Stomach smooth muscle (tissue), 2 donors: Measurements from ENCODE around the gene HHATL.

Experiments
- H3K27ac ChIP-seq: one replicate; pipeline ENCODE4 v1.7.0; 2013; ENCODE audit warnings: mild to moderate bottlenecking, low read length, inconsistent platforms
- H3K27me3 ChIP-seq, 2 donors: one replicate each; pipeline ENCODE4 v1.7.0; 2013; ENCODE audit warnings: low read length in 2 of 2; ENCODE audit not compliant: insufficient read depth in 2 of 2, control insufficient read depth in 1 of 2
- H3K36me3 ChIP-seq, 2 donors: one replicate each; pipeline ENCODE4 v1.7.0; 2013; ENCODE audit warnings: low read length in 2 of 2; ENCODE audit not compliant: control insufficient read depth in 2 of 2, insufficient read depth in 2 of 2
- H3K4me1 ChIP-seq: one replicate; pipeline ENCODE4 v1.7.0; 2013; ENCODE audit warnings: low read length; ENCODE audit not compliant: control insufficient read depth, insufficient read depth
- H3K4me3 ChIP-seq, 2 donors: one replicate each; pipeline ENCODE4 v1.7.0; 2013; ENCODE audit warnings: low read length in 2 of 2
- H3K9ac ChIP-seq, 2 donors: one replicate each; pipeline ENCODE4 v1.7.0; 2013; ENCODE audit warnings: low read length in 2 of 2, mild to moderate bottlenecking in 1 of 2
- H3K9me3 ChIP-seq, 2 donors: one replicate each; pipeline ENCODE4 v1.7.0; 2013; ENCODE audit warnings: low read length in 2 of 2; ENCODE audit not compliant: control insufficient read depth in 2 of 2
- donor health status: healthy.
- donor health status: Pancreatic carcinoma.

Gene HHATL

DNA sequence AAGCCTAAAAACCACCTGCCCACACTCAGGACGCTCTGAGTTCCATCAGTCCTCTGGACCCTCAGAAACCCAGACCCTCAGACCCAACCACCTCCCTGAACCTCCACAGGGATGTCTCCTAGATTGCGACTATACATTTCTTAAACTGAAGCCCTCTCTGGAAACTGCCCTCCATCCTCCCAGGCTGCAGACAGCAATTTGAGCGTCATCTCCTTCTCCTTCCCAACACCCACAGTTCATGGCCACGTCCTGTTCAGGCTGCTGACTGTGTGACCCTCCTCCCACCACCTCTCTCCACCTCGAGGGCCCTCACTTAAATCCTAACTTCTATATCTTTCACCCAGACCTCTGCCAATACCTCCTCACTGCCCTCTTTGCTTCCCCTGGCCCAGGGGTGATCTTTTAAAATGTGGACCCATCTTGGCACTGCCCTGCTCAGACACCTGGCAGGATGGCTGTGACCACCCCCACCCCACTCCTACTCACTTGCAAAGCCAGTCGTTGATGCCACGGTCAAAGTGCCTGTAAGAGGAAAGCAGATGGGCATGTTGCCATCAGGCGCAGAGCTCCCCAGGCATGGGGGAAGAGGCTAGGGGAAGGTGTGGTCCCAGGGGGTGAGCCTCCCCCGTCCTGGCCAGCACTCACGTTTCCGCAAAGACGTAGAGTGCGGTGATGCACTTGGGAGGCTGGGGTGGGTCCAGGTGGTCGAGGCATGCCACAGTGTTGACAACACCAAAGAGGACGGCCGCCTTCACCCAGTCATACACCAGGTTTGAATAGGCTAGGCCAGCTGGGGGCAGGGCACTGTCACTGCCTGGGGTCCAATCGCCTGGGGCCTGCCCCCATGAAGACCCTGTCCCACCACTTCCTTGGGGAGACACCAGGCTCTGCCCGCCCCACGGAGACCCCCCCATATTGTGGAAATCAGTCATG is 6.0 kb downstream of the HHATL start:
- peaks cover 0 to 1% of the 10 kb centered on the region in 2 donors for H3K27me3 ChIP-seq
- H3K4me1 ChIP-seq, result no peaks in the 10 kb centered on the region
- no peak overlapping the region for H3K4me3 ChIP-seq
- no peaks in the 10 kb centered on the region for H3K9me3 ChIP-seq
- H3K9ac ChIP-seq, result no peak overlapping the region
- no peaks in the 10 kb centered on the region for H3K36me3 ChIP-seq
- H3K27ac ChIP-seq, result no peak overlapping the region

DNA sequence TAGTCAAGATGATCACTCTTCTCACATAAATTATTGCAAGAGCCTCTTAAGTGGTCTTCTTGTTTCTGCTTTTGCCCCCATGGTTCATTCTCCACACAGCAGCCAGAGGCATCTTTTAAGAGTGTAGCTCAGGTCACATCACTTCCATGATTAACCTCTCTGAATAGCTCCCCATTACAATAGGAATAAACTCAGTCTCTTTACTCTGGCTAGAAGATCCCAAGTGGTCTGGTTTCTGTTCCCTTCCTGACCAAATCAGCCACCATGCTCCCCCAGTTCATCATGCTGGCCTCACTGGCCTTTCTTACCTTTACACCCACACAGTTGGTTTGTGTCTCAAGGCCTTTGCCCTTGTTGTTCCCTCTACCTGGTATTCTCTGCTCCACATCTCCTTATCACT is 8.2 kb downstream of the HHATL start:
- Histone ChIP-seq H3K4me3 (no peak overlapping the region), H3K36me3 (no peaks in the 10 kb centered on the region), H3K9ac (no peak overlapping the region), H3K27ac (no peak overlapping the region), H3K4me1 (no peaks in the 10 kb centered on the region), H3K27me3 (no peaks in the 10 kb centered on the region), H3K9me3 (no peaks in the 10 kb centered on the region)

DNA sequence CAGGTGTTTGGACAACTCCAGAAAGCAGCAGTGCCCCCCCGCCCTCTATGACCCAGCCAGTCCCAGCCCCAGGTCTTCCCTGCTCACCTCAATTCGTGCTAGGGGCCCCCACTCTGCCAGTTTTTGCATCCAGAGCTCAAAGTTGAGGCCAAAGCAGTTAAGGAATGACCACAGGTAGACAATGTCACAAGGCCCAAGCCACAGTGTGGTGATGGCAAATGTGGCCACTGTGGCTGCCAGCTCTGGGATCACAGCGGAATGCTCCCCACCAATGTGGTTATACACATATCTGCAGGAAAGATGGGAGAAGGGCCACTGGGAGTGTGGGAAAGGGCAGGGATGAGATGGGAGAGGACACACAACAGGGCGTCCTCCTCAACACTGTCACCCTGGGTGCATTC is 9.1 kb downstream of the HHATL start:
- Histone ChIP-seq H3K27me3 (no peaks in the 10 kb centered on the region), H3K36me3 (no peaks in the 10 kb centered on the region), H3K9ac (no peak overlapping the region), H3K4me3 (no peak overlapping the region), H3K27ac (no peak overlapping the region), H3K4me1 (no peaks in the 10 kb centered on the region), H3K9me3 (no peaks in the 10 kb centered on the region)

GRCh38 chr3:42692667-42693529 is 9.7 kb downstream of the HHATL start:
- no peaks in the 10 kb centered on the region for H3K36me3 ChIP-seq
- H3K4me1 ChIP-seq, result no peaks in the 10 kb centered on the region
- no peak overlapping the region for H3K27ac ChIP-seq
- no peak overlapping the region for H3K4me3 ChIP-seq
- H3K27me3 ChIP-seq, result no peaks in the 10 kb centered on the region
- H3K9ac ChIP-seq, result no peak overlapping the region
- no peaks in the 10 kb centered on the region for H3K9me3 ChIP-seq

DNA sequence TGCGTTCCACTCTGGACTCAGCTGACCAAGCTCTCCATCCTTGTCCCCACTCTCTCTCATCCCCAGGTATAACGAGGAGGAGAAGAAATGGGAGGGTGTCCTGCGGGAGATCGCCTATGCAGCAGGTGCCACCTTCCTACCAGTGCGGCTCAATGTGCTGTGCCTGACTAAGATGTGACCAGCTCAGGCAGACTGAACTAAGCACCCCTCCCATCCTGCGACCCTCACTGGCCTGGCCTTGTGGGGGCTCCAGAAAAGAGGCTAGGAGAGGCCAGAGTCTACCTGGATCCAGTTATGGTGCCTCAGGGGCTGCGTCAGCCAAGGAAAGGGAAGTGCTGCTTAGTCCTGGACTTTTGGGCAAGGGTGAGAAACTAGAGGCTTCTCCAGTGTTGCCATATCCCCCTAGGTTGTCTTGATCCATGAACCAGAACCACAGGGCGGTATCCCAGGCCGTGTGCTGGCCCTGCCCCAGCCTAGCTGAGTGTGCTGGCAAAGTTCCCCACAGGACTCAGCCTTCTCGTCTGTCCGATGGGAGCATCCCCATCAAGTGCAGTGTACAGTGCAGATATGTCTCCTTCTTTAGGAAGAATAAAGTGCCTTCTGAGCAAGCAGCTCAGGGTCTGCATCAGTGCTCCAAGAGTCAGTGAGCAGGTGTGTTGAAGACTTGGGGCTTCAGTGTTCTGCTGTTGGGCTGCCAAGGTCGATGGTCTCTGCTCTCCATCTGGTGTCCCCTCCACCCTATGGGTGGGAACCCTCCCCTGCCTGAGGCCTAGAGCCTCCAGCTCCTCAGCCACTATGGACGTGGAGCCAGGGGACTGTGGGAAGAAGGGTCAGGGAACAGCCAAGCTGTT is 10.6 kb downstream of the HHATL start:
- Histone ChIP-seq H3K27me3 (no peaks in the 10 kb centered on the region), H3K4me3 (no peak overlapping the region), H3K9me3 (no peaks in the 10 kb centered on the region), H3K36me3 (no peaks in the 10 kb centered on the region), H3K27ac (no peak overlapping the region), H3K9ac (no peak overlapping the region), H3K4me1 (no peaks in the 10 kb centered on the region)

GRCh38 chr3:42690766-42691680 is 11.6 kb downstream of the HHATL start:
- no peak overlapping the region for H3K4me3 ChIP-seq
- H3K27ac ChIP-seq, result no peak overlapping the region
- no peak overlapping the region for H3K9ac ChIP-seq
- H3K27me3 ChIP-seq, result peaks cover 6 to 9% of the 10 kb centered on the region in 2 donors
- H3K9me3 ChIP-seq, result no peaks in the 10 kb centered on the region
- peaks cover 3% of the 10 kb centered on the region for H3K4me1 ChIP-seq
- H3K36me3 ChIP-seq, result no peaks in the 10 kb centered on the region

DNA sequence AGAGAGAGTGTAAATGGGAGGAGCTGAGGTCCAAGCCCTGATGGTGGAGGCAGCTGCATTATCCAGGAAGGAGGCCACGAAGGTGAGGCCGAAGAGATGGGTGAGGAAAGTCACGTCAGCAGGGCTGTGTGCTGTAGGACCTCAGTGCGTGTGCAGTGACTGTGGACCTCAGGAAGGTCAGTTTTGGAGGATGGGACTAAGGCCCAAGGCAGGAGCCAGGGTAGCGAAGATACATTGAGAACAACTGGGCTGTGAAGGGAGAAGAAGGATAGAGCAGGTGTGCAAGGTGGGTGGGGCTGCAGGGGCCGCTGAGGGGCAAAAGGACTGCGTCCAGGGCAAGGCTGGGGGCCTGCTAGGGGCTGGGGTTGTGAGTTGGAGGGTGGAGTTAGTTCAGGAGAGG is 12.4 kb downstream of the HHATL start:
- no peaks in the 10 kb centered on the region for H3K36me3 ChIP-seq
- H3K9ac ChIP-seq, result no peak overlapping the region
- peaks cover 11% of the 10 kb centered on the region for H3K4me1 ChIP-seq
- no peak overlapping the region for H3K27ac ChIP-seq
- no peaks in the 10 kb centered on the region for H3K9me3 ChIP-seq
- no peak overlapping the region for H3K4me3 ChIP-seq
- H3K27me3 ChIP-seq, result peaks cover 9% of the 10 kb centered on the region in 2 donors

GRCh38 chr3:42689421-42690014 is 13.1 kb downstream of the HHATL start:
- H3K27me3 ChIP-seq, result peaks cover 9% of the 10 kb centered on the region in 2 donors
- peaks cover 17% of the 10 kb centered on the region for H3K4me1 ChIP-seq
- no peak overlapping the region for H3K4me3 ChIP-seq
- no peak overlapping the region for H3K27ac ChIP-seq
- H3K9ac ChIP-seq, result no peak overlapping the region
- H3K36me3 ChIP-seq, result no peaks in the 10 kb centered on the region
- H3K9me3 ChIP-seq, result no peaks in the 10 kb centered on the region

DNA sequence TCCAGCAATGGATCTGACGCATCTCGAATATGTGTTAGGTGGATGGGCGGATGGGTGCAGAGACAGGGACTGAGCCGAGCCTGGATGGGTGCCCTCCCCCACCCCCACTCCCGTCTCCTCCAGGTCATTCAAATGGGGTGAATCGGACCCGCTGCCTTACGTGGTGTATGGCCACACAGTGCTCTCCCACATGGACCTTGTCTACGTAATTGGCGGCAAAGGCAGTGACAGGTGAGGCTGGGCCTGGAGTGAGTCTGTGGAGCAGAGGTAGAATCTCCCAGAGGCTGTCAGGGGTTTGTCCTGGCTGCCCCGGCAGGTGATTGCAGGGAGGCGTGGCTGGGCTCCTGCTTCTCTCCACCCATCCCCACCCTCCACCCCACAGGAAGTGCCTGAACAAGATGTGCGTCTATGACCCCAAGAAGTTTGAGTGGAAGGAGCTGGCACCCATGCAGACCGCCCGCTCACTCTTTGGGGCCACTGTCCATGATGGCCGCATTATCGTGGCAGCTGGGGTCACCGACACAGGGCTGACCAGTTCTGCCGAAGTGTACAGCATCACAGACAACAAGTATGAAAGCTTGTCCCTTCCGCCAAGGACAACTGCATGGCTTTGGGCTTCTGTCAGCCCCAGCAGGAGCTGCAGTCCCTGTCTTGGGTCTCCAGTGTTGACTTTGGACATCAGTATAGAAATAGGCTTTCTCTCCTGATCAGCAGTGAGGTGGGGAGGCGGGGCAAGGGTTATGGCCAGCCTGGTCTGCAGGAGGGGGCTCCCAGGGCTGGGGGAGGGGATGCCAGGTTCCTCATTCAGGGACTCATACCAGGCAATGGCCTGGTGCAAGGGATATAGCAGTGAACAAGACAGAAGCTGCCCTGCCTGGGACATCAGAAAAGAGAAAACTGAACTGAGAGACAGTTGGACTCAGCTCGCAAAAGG is 13.8 kb downstream of the HHATL start:
- H3K27me3 ChIP-seq, result peaks cover 9% of the 10 kb centered on the region in 2 donors
- no peaks in the 10 kb centered on the region for H3K36me3 ChIP-seq
- no peak overlapping the region for H3K4me3 ChIP-seq
- H3K9ac ChIP-seq, result no peak overlapping the region
- H3K9me3 ChIP-seq, result no peaks in the 10 kb centered on the region
- H3K27ac ChIP-seq, result no peak overlapping the region
- H3K4me1 ChIP-seq, result peaks cover 20% of the 10 kb centered on the region
